Measurements from ENCODE around the gene IRF1.

Gene IRF1

GRCh38 chr5:132501629-132501956 is 11.0 kb upstream of the IRF1 start:
- no peaks in the 10 kb centered on the region for H3K9me3 ChIP-seq (ENCODE audit: control extremely low read depth in 1 of 5, control insufficient read depth in 4 of 5, insufficient read depth in 2 of 5, low read depth in 1 of 5, low read length in 4 of 5)
- H3K4me3 ChIP-seq (ENCODE audit: control insufficient read depth in 1 of 7, extremely low read depth in 1 of 7, insufficient read depth in 4 of 7, low read depth in 2 of 7, low read length in 6 of 7) = no peak overlapping the region
- POLR2A ChIA-PET = interaction anchor here (1.2 to 2.6 kb wide), 6 partner anchors 12 to 115 kb away, joined by 3 to 17 read pairs (median 5); partner anchors contain the start of gene IRF1
- DNase-seq = no peak
- H3K4me1 ChIP-seq (ENCODE audit: control extremely low read depth in 1 of 4, control insufficient read depth in 4 of 4, insufficient read depth in 4 of 4, low read length in 3 of 4) = peaks cover 0 to 35% (median 25%) of the 10 kb centered on the region in 4 experiments
- WGBS (ENCODE audit: insufficient coverage) = 63% methylated on average over 3 of the region's 4 CpGs
- CTCF ChIA-PET = interaction anchor here (0.8 to 25.1 kb wide), 20 partner anchors 12 to 265 kb away, joined by 3 to 471 read pairs (median 10); partner anchors contain the start of gene IRF1
- no peaks in the 10 kb centered on the region for H3K36me3 ChIP-seq (ENCODE audit: control insufficient read depth in 4 of 4, insufficient read depth in 4 of 4, low read length in 3 of 4)
- no peak overlapping the region for H3K27ac ChIP-seq (ENCODE audit: insufficient read depth in 1 of 2, low read depth in 1 of 2, low read length in 2 of 2, poor library complexity in 1 of 2, severe bottlenecking in 2 of 2)
- no peaks in the 10 kb centered on the region for H3K27me3 ChIP-seq (replicated peaks in 2 of 5; ENCODE audit: control insufficient read depth in 4 of 5, insufficient read depth in 5 of 5, low read length in 4 of 5)

GRCh38 chr5:132500931-132501628 is 10.5 kb upstream of the IRF1 start:
- peaks cover 0 to 40% (median 29%) of the 10 kb centered on the region in 4 experiments for H3K4me1 ChIP-seq (ENCODE audit: control extremely low read depth in 1 of 4, control insufficient read depth in 4 of 4, insufficient read depth in 4 of 4, low read length in 3 of 4)
- no peaks in the 10 kb centered on the region for H3K9me3 ChIP-seq (ENCODE audit: control extremely low read depth in 1 of 5, control insufficient read depth in 4 of 5, insufficient read depth in 2 of 5, low read depth in 1 of 5, low read length in 4 of 5)
- CTCF ChIA-PET = interaction anchor here (0.7 to 25.1 kb wide), 19 partner anchors 11 to 373 kb away, joined by 3 to 471 read pairs (median 10); partner anchors contain the start of gene IRF1
- H3K4me3 ChIP-seq (ENCODE audit: control insufficient read depth in 1 of 7, extremely low read depth in 1 of 7, insufficient read depth in 4 of 7, low read depth in 2 of 7, low read length in 6 of 7) = no peak overlapping the region
- no peaks in the 10 kb centered on the region for H3K36me3 ChIP-seq (ENCODE audit: control insufficient read depth in 4 of 4, insufficient read depth in 4 of 4, low read length in 3 of 4)
- H3K27me3 ChIP-seq (replicated peaks in 2 of 5; ENCODE audit: control insufficient read depth in 4 of 5, insufficient read depth in 5 of 5, low read length in 4 of 5) = no peaks in the 10 kb centered on the region
- H3K27ac ChIP-seq (ENCODE audit: insufficient read depth in 1 of 2, low read depth in 1 of 2, low read length in 2 of 2, poor library complexity in 1 of 2, severe bottlenecking in 2 of 2) = peak overlapping the region in 1 of 2 experiments; percentile 35
- DNase-seq = peak; percentile 82 to 91 (median 91)
- WGBS (ENCODE audit: insufficient coverage) = 7% methylated on average over 5 of the region's 6 CpGs
- POLR2A ChIA-PET = interaction anchor here (0.6 to 2.6 kb wide), 5 partner anchors 11 to 115 kb away, joined by 4 to 17 read pairs (median 6); partner anchors contain the start of gene IRF1

GRCh38 chr5:132500244-132500930 is 9.8 kb upstream of the IRF1 start:
- WGBS (ENCODE audit: insufficient coverage) = 90% methylated on average over 6 of the region's 6 CpGs
- CTCF ChIA-PET = interaction anchor here (0.7 to 25.1 kb wide), 19 partner anchors 11 to 374 kb away, joined by 3 to 471 read pairs (median 10); partner anchors contain the start of gene IRF1
- no peak for DNase-seq
- Histone ChIP-seq H3K27ac (ENCODE audit: insufficient read depth in 1 of 2, low read depth in 1 of 2, low read length in 2 of 2, poor library complexity in 1 of 2, severe bottlenecking in 2 of 2) (peak overlapping the region in 1 of 2 experiments; percentile 35), H3K9me3 (ENCODE audit: control extremely low read depth in 1 of 5, control insufficient read depth in 4 of 5, insufficient read depth in 2 of 5, low read depth in 1 of 5, low read length in 4 of 5) (no peaks in the 10 kb centered on the region), H3K36me3 (ENCODE audit: control insufficient read depth in 4 of 4, insufficient read depth in 4 of 4, low read length in 3 of 4) (no peaks in the 10 kb centered on the region), H3K4me1 (ENCODE audit: control extremely low read depth in 1 of 4, control insufficient read depth in 4 of 4, insufficient read depth in 4 of 4, low read length in 3 of 4) (peaks cover 2 to 45% (median 33%) of the 10 kb centered on the region in 4 experiments), H3K4me3 (ENCODE audit: control insufficient read depth in 1 of 7, extremely low read depth in 1 of 7, insufficient read depth in 4 of 7, low read depth in 2 of 7, low read length in 6 of 7) (no peak overlapping the region), H3K27me3 (replicated peaks in 2 of 5; ENCODE audit: control insufficient read depth in 4 of 5, insufficient read depth in 5 of 5, low read length in 4 of 5) (no peaks in the 10 kb centered on the region)
- POLR2A ChIA-PET = interaction anchor here (0.6 to 2.6 kb wide), 5 partner anchors 10 to 114 kb away, joined by 4 to 17 read pairs (median 6); partner anchors contain the start of gene IRF1

- H3K4me3 ChIP-seq (ENCODE audit: control insufficient read depth in 1 of 7, extremely low read depth in 1 of 7, insufficient read depth in 4 of 7, low read depth in 2 of 7, low read length in 6 of 7) = no peak overlapping the region
- CTCF ChIA-PET = interaction anchor here (1.3 to 25.1 kb wide), 15 partner anchors 10 to 263 kb away, joined by 3 to 471 read pairs (median 14); partner anchors contain the start of gene IRF1
- no peaks in the 10 kb centered on the region for H3K36me3 ChIP-seq (ENCODE audit: control insufficient read depth in 4 of 4, insufficient read depth in 4 of 4, low read length in 3 of 4)
- no peak for DNase-seq
- no peaks in the 10 kb centered on the region for H3K9me3 ChIP-seq (ENCODE audit: control extremely low read depth in 1 of 5, control insufficient read depth in 4 of 5, insufficient read depth in 2 of 5, low read depth in 1 of 5, low read length in 4 of 5)
- no peaks in the 10 kb centered on the region for H3K27me3 ChIP-seq (replicated peaks in 2 of 5; ENCODE audit: control insufficient read depth in 4 of 5, insufficient read depth in 5 of 5, low read length in 4 of 5)
- peaks cover 6 to 52% (median 41%) of the 10 kb centered on the region in 4 experiments for H3K4me1 ChIP-seq (ENCODE audit: control extremely low read depth in 1 of 4, control insufficient read depth in 4 of 4, insufficient read depth in 4 of 4, low read length in 3 of 4)
- POLR2A ChIA-PET = interaction anchor here (1.2 to 4.8 kb wide), 3 partner anchors 11 to 89 kb away, joined by 4 to 32 read pairs (median 5); no protein-coding TSS in a partner anchor
- no peak overlapping the region for H3K27ac ChIP-seq (ENCODE audit: insufficient read depth in 1 of 2, low read depth in 1 of 2, low read length in 2 of 2, poor library complexity in 1 of 2, severe bottlenecking in 2 of 2)
- 81% methylated on average over 9 of the region's 9 CpGs for WGBS (ENCODE audit: insufficient coverage)
Measured at GRCh38 chr5:132499440-132500243, 9.1 kb upstream of the IRF1 start.

- H3K27ac ChIP-seq (ENCODE audit: insufficient read depth in 1 of 2, low read depth in 1 of 2, low read length in 2 of 2, poor library complexity in 1 of 2, severe bottlenecking in 2 of 2) = no peak overlapping the region
- ChIA-PET POLR2A (interaction anchor here (1.0 to 4.8 kb wide), 5 partner anchors 9 to 88 kb away, joined by 3 to 32 read pairs (median 5); partner anchors contain the start of gene IRF1), CTCF (interaction anchor here (0.7 to 25.1 kb wide), 18 partner anchors 9 to 262 kb away, joined by 3 to 471 read pairs (median 10); partner anchors contain the start of gene IRF1)
- no peak overlapping the region for H3K4me3 ChIP-seq (ENCODE audit: control insufficient read depth in 1 of 7, extremely low read depth in 1 of 7, insufficient read depth in 4 of 7, low read depth in 2 of 7, low read length in 6 of 7)
- DNase-seq = no peak
- H3K27me3 ChIP-seq (replicated peaks in 2 of 5; ENCODE audit: control insufficient read depth in 4 of 5, insufficient read depth in 5 of 5, low read length in 4 of 5) = no peaks in the 10 kb centered on the region
- 94% methylated on average over 3 of the region's 4 CpGs for WGBS (ENCODE audit: insufficient coverage)
- H3K4me1 ChIP-seq (ENCODE audit: control extremely low read depth in 1 of 4, control insufficient read depth in 4 of 4, insufficient read depth in 4 of 4, low read length in 3 of 4) = peaks cover 7 to 61% (median 50%) of the 10 kb centered on the region in 4 experiments
- H3K9me3 ChIP-seq (ENCODE audit: control extremely low read depth in 1 of 5, control insufficient read depth in 4 of 5, insufficient read depth in 2 of 5, low read depth in 1 of 5, low read length in 4 of 5) = no peaks in the 10 kb centered on the region
- H3K36me3 ChIP-seq (ENCODE audit: control insufficient read depth in 4 of 4, insufficient read depth in 4 of 4, low read length in 3 of 4) = no peaks in the 10 kb centered on the region
Measured at GRCh38 chr5:132498686-132499271, 8.2 kb upstream of the IRF1 start.

GRCh38 chr5:132498152-132498551 is 7.6 kb upstream of the IRF1 start:
- no peak overlapping the region for H3K4me3 ChIP-seq (ENCODE audit: control insufficient read depth in 1 of 7, extremely low read depth in 1 of 7, insufficient read depth in 4 of 7, low read depth in 2 of 7, low read length in 6 of 7)

More at GRCh38 chr5:132498152-132498551, 7.6 kb upstream of the IRF1 start:
- ChIA-PET CTCF (interaction anchor here (0.7 to 25.1 kb wide), 14 partner anchors 8 to 218 kb away, joined by 3 to 471 read pairs (median 7); partner anchors contain the start of gene IRF1), POLR2A (interaction anchor here (1.0 to 4.8 kb wide), 6 partner anchors 8 to 87 kb away, joined by 3 to 32 read pairs (median 4); partner anchors contain the start of gene IRF1)
- Histone ChIP-seq H3K27ac (ENCODE audit: insufficient read depth in 1 of 2, low read depth in 1 of 2, low read length in 2 of 2, poor library complexity in 1 of 2, severe bottlenecking in 2 of 2) (peak overlapping the region in 1 of 2 experiments; percentile 3), H3K36me3 (ENCODE audit: control insufficient read depth in 4 of 4, insufficient read depth in 4 of 4, low read length in 3 of 4) (no peaks in the 10 kb centered on the region), H3K9me3 (ENCODE audit: control extremely low read depth in 1 of 5, control insufficient read depth in 4 of 5, insufficient read depth in 2 of 5, low read depth in 1 of 5, low read length in 4 of 5) (no peaks in the 10 kb centered on the region), H3K4me1 (ENCODE audit: control extremely low read depth in 1 of 4, control insufficient read depth in 4 of 4, insufficient read depth in 4 of 4, low read length in 3 of 4) (peaks cover 7 to 67% (median 54%) of the 10 kb centered on the region in 4 experiments), H3K27me3 (replicated peaks in 2 of 5; ENCODE audit: control insufficient read depth in 4 of 5, insufficient read depth in 5 of 5, low read length in 4 of 5) (no peaks in the 10 kb centered on the region)
- 95% methylated on average over 3 of the region's 3 CpGs for WGBS (ENCODE audit: insufficient coverage)
- DNase-seq = no peak
